ENCODE measurements around the gene SPOP.
A peak's percentile ranks its signal among the peaks of the same experiment; 100 is the strongest.

The SPOP gene

GRCh38 chr17:49596613-49597244 lies 81.2 kb downstream of the SPOP start:
- no peak overlapping the region for H3K4me3 ChIP-seq
- H3K27ac ChIP-seq = no peak overlapping the region

- no peak overlapping the region for H3K4me3 ChIP-seq
- no peak overlapping the region for H3K27ac ChIP-seq
Measured at GRCh38 chr17:49595980-49596379, 81.9 kb downstream of the SPOP start.

- Histone ChIP-seq H3K4me3 (no peak overlapping the region), H3K27ac (no peak overlapping the region)
Measured at GRCh38 chr17:49595328-49595727, 82.6 kb downstream of the SPOP start.

- Histone ChIP-seq H3K4me3 (no peak overlapping the region), H3K27ac (no peak overlapping the region)
Measured at GRCh38 chr17:49592263-49592662, 85.6 kb downstream of the SPOP start.

GRCh38 chr17:49590874-49591273 lies 87.0 kb downstream of the SPOP start:
- H3K27ac ChIP-seq = no peak overlapping the region
- no peak overlapping the region for H3K4me3 ChIP-seq

GRCh38 chr17:49589577-49589927 lies 88.3 kb downstream of the SPOP start:
- H3K27ac ChIP-seq = no peak overlapping the region
- no peak overlapping the region for H3K4me3 ChIP-seq

GRCh38 chr17:49588726-49589576 lies 88.9 kb downstream of the SPOP start:
- Histone ChIP-seq H3K27ac (no peak overlapping the region), H3K4me3 (no peak overlapping the region)

GRCh38 chr17:49588312-49588711 lies 89.6 kb downstream of the SPOP start:
- peak overlapping the region in 1 of 21 experiments; percentile 5 for H3K27ac ChIP-seq
- H3K4me3 ChIP-seq = no peak overlapping the region

GRCh38 chr17:49587366-49588073 lies 90.4 kb downstream of the SPOP start:
- Histone ChIP-seq H3K27ac (peak overlapping the region in 1 of 21 experiments; percentile 5), H3K4me3 (no peak overlapping the region)

GRCh38 chr17:49585422-49586027 lies 92.4 kb downstream of the SPOP start:
- Histone ChIP-seq H3K4me3 (no peak overlapping the region), H3K27ac (no peak overlapping the region)

GRCh38 chr17:49583889-49584288 lies 94.0 kb downstream of the SPOP start:
- H3K4me3 ChIP-seq = no peak overlapping the region
- H3K27ac ChIP-seq = no peak overlapping the region

GRCh38 chr17:49583226-49583625 lies 94.7 kb downstream of the SPOP start:
- Histone ChIP-seq H3K4me3 (no peak overlapping the region), H3K27ac (no peak overlapping the region)

GRCh38 chr17:49582789-49583188 lies 95.1 kb downstream of the SPOP start:
- Histone ChIP-seq H3K27ac (no peak overlapping the region), H3K4me3 (no peak overlapping the region)

GRCh38 chr17:49582055-49582722 lies 95.7 kb downstream of the SPOP start:
- no peak overlapping the region for H3K27ac ChIP-seq
- H3K4me3 ChIP-seq = no peak overlapping the region

- Histone ChIP-seq H3K4me3 (no peak overlapping the region), H3K27ac (no peak overlapping the region)
Measured at GRCh38 chr17:49581648-49581998, 96.3 kb downstream of the SPOP start.

- no peak overlapping the region for H3K27ac ChIP-seq
- H3K4me3 ChIP-seq = no peak overlapping the region
Measured at GRCh38 chr17:49580981-49581647, 96.8 kb downstream of the SPOP start.

- no peak overlapping the region for H3K4me3 ChIP-seq
- H3K27ac ChIP-seq = no peak overlapping the region
Measured at GRCh38 chr17:49580055-49580721, 97.7 kb downstream of the SPOP start.

- no peak overlapping the region for H3K27ac ChIP-seq
- H3K4me3 ChIP-seq = no peak overlapping the region
Measured at GRCh38 chr17:49579522-49579921, 98.4 kb downstream of the SPOP start.

- Histone ChIP-seq H3K27ac (no peak overlapping the region), H3K4me3 (no peak overlapping the region)
Measured at GRCh38 chr17:49578952-49579500, 98.9 kb downstream of the SPOP start.
